Fibroblast of pulmonary artery (primary cell): ENCODE data around the gene CDC42SE1.

Experiments used
- DNase-seq: peaks from one replicate; pipeline ENCODE4 v3.0.0-alpha.2; 2010; ENCODE audit warnings: low read depth
- H3K4me3 ChIP-seq: replicated peaks from 2 replicates; pipeline ENCODE4 v1.5.1; 2011; ENCODE audit warnings: low read depth, mild to moderate bottlenecking, control low read depth, low read length, moderate library complexity
- CTCF ChIP-seq: IDR thresholded peaks from 2 replicates; pipeline ENCODE4 v1.5.1; 2011; ENCODE audit warnings: mild to moderate bottlenecking, control low read depth, low read length, inconsistent platforms; ENCODE audit errors: missing control alignments

Gene CDC42SE1

GRCh38 chr1:151054971-151055547 is 4.4 kb downstream of the CDC42SE1 start:
- no peak for DNase-seq
- no peak for TF ChIP-seq CTCF
- no peak overlapping the region for H3K4me3 ChIP-seq

GRCh38 chr1:151051356-151052009 is 7.9 kb downstream of the CDC42SE1 start:
- DNase-seq, result no peak
- no peak for TF ChIP-seq CTCF
- no peak overlapping the region for H3K4me3 ChIP-seq

- TF ChIP-seq CTCF, result no peak
- H3K4me3 ChIP-seq, result no peak overlapping the region
- no peak for DNase-seq
These were observed 9.3 kb downstream of the CDC42SE1 start for GRCh38 chr1:151050051-151050688.

- TF ChIP-seq CTCF, result no peak
- no peak for DNase-seq
- no peak overlapping the region for H3K4me3 ChIP-seq
These were observed 10.0 kb downstream of the CDC42SE1 start for GRCh38 chr1:151049458-151049857.

GRCh38 chr1:151048645-151049032 is 10.8 kb downstream of the CDC42SE1 start:
- no peak for TF ChIP-seq CTCF
- DNase-seq, result no peak
- peak overlapping the region; percentile 72 for H3K4me3 ChIP-seq

- DNase-seq, result peak; percentile 72
- peak overlapping the region; percentile 72 for H3K4me3 ChIP-seq
- TF ChIP-seq CTCF, result peak; percentile 56
These were observed 11.3 kb downstream of the CDC42SE1 start for GRCh38 chr1:151047925-151048644.
